ENCODE measurements around the gene SLC39A8. TPM values are rescaled to one million over a fixed set of nuclear protein-coding genes. Genes with fewer than 3 reads are reported as not detected.

SLC39A8 gene
- total RNA-seq, 2 donors from 2014 or later = 59.2 to 113 TPM

Other genes with a start within 250 kb of the SLC39A8 start
- gene NFKB1, start 155.9 kb upstream of the SLC39A8 start, total RNA-seq = 10 to 100 TPM; 45.3 to 49.8 TPM

Measured in left colon (tissue), 2 donors.